GM18505 (cell line): ENCODE results near the gene TBC1D1.

ENCODE experiments used
- ATAC-seq: cut with Tn5 transposase; IDR thresholded peaks from one replicate; pipeline ENCODE4 v1.9.1; 2021; ENCODE audit not compliant: unreplicated experiment
- POLR2A ChIP-seq: IDR thresholded peaks from 4 replicates; pipeline ENCODE4 v1.6.1; 2011; ENCODE audit warnings: borderline replicate concordance; ENCODE audit not compliant: insufficient read depth, insufficient read length; ENCODE audit errors: extremely low read depth

TBC1D1 gene

DNA sequence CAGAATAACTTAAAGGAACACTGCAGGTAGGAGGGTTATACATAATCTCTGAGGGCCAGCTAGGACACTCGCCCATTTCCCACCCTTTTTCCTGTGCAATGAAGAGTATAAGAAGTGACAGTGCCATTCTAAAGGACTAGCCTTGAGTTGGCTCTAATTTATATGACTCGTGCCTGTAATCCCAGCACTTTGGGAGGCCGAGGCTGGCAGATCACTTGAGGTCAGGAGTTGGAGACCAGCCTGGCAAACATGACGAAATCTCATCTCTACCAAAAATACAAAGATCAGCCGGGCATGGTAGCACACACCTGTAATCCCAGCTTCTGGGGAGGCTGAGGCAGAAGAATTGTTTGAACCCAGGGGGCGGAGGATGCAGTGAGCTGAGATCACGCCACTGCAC, 4.4 kb downstream of the TBC1D1 start:
- TF ChIP-seq POLR2A, result no peak
- ATAC-seq, result no peak

DNA sequence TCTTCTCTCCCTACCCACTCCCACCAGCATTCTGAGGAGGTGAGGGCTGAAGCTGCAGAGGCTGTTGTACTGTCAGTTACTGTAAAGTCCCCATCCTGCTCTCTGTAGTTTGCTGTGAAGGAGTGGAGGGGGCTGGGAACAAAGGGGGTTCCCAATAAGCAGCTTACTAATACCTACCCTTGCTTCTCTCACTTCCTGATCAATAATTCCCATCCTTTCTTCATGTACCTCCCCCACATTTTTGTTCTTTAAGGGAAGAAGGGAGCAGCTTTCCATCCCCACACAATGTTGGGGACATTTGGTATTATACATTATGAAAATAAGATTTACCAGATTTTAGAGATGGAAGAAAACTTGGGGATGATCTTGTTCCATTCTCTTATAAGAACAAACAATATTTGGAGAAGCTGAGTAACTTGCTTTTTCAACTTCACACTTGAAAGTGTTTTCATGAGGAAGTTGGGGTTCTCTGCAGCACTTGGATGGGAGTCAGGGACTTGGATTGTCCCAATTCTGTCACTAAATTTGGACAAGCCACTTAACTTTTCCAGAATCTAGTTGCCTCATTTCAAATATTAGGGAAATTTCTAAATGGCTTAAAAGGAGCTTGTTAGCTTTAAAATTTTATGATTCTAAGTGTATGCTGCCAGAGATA, 5.4 kb downstream of the TBC1D1 start:
- no peak for ATAC-seq
- TF ChIP-seq POLR2A, result no peak

- ATAC-seq, result no peak
Observed at GRCh38 chr4:37902212-37902611, 11.3 kb downstream of the TBC1D1 start.

GRCh38 chr4:37902738-37903693, 12.1 kb downstream of the TBC1D1 start:
- TF ChIP-seq POLR2A, result no peak
- no peak for ATAC-seq

More at GRCh38 chr4:37902212-37902611, 11.3 kb downstream of the TBC1D1 start:
- TF ChIP-seq POLR2A, result no peak

DNA sequence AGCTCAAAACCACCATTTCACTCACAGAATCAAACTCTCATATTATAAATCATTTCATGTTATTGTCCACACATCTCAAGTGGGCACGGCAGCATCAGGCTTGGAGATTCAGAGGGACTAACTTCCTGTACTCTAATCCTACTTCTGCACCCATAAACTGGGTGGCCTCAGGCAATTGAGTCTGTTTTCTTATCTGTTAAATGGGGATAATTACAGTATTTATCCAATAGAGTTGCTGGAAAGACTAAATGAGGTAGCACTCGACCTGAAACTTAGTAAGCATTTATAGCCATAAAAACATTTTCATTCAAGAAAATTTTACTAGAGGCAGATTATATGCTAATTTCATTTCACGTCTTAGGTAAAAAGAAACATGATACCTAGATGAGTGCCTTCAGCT, 13.0 kb downstream of the TBC1D1 start:
- no peak for ATAC-seq
- TF ChIP-seq POLR2A, result no peak

GRCh38 chr4:37904824-37905223, 13.9 kb downstream of the TBC1D1 start:
- TF ChIP-seq POLR2A, result no peak

GRCh38 chr4:37905533-37906169, 14.8 kb downstream of the TBC1D1 start:
- no peak for ATAC-seq
- no peak for TF ChIP-seq POLR2A

More at GRCh38 chr4:37904824-37905223, 13.9 kb downstream of the TBC1D1 start:
- ATAC-seq, result no peak

GRCh38 chr4:37908488-37909331, 17.8 kb downstream of the TBC1D1 start:
- TF ChIP-seq POLR2A, result no peak
- ATAC-seq, result no peak

- no peak for TF ChIP-seq POLR2A
- no peak for ATAC-seq
Observed at GRCh38 chr4:37909332-37910090, 18.6 kb downstream of the TBC1D1 start.

GRCh38 chr4:37910091-37910486, 19.2 kb downstream of the TBC1D1 start:
- TF ChIP-seq POLR2A, result no peak
- no peak for ATAC-seq

DNA sequence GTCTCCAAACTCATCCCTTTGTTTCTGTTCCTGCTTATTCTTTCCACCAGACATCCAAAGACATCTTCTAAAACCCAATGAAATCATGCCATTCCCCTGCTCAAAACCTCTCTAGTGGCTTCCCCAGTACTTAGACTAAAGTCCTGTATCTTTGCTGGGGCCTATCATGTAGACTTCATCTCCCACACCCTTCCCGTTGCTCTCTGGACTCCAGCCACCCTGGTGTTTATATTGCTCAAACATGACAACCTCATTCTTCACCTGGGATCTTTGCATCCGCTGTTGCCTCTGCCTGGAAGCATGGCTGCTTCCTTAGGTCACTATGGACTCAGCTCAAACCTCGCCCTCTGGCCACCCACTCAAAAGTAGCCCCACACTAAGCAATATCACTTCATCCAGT, 23.7 kb downstream of the TBC1D1 start:
- no peak for ATAC-seq
- TF ChIP-seq POLR2A, result no peak

DNA sequence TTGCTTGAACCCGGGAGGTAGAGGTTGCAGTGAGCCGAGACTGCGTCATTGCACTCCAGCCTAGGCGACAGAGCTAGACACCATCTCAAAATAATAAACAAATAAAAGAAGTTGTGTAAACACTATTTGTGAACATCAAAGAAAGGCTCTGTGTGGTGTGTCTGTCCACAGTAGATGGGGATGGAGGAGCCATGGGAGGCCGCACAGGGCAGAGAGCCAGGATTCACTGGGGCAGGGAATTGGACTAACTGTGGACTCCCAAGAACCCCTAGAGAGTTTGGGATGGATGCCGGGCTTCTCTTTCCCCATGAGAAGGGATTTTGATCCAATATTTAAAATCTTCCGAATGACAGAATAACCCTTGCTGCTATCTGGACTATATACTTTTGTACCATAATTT, 26.5 kb downstream of the TBC1D1 start:
- no peak for ATAC-seq
- TF ChIP-seq POLR2A, result no peak
